ENCODE results near the gene GLRX2. TPM values are rescaled to one million over a fixed set of nuclear protein-coding genes. Genes with fewer than 3 reads are reported as not detected.

Gene GLRX2
- polyA plus RNA-seq, 1 donor, result 16.7 TPM

- DNase-seq, result peak in 1 of 2 donors; percentile 3
- peaks cover 11% of the 10 kb centered on the region for H3K4me1 ChIP-seq (ENCODE audit: control insufficient read depth, insufficient read depth, low read length)
- H3K36me3 ChIP-seq (ENCODE audit: control insufficient read depth, insufficient read depth, low read length), result no peaks in the 10 kb centered on the region
- H3K9me3 ChIP-seq (ENCODE audit: control insufficient read depth, low read depth, low read length), result no peaks in the 10 kb centered on the region
- no peaks in the 10 kb centered on the region for H3K27me3 ChIP-seq (ENCODE audit: control insufficient read depth, insufficient read depth, low read length)
- H3K4me3 ChIP-seq (ENCODE audit: low read length), result no peak overlapping the region
- H3K27ac ChIP-seq (ENCODE audit: low read length), result no peak overlapping the region
- WGBS (ENCODE audit: insufficient coverage, low lambda C conversion rate), result 92% methylated on average over 2 of the region's 9 CpGs
Measured at GRCh38 chr1:193113258-193113991, 8.2 kb upstream of the GLRX2 start.

GRCh38 chr1:193111641-193112090, 6.5 kb upstream of the GLRX2 start:
- Histone ChIP-seq H3K4me1 (ENCODE audit: control insufficient read depth, insufficient read depth, low read length) (peaks cover 11% of the 10 kb centered on the region), H3K9me3 (ENCODE audit: control insufficient read depth, low read depth, low read length) (no peaks in the 10 kb centered on the region), H3K36me3 (ENCODE audit: control insufficient read depth, insufficient read depth, low read length) (no peaks in the 10 kb centered on the region), H3K27me3 (ENCODE audit: control insufficient read depth, insufficient read depth, low read length) (no peaks in the 10 kb centered on the region), H3K27ac (ENCODE audit: low read length) (peak overlapping the region; percentile 55), H3K4me3 (ENCODE audit: low read length) (no peak overlapping the region)
- DNase-seq, result peak; percentile 71 to 72
- 0% methylated on average over 1 of the region's 6 CpGs for WGBS (ENCODE audit: insufficient coverage, low lambda C conversion rate)

- Histone ChIP-seq H3K27me3 (ENCODE audit: control insufficient read depth, insufficient read depth, low read length) (no peaks in the 10 kb centered on the region), H3K4me3 (ENCODE audit: low read length) (no peak overlapping the region), H3K4me1 (ENCODE audit: control insufficient read depth, insufficient read depth, low read length) (peaks cover 8% of the 10 kb centered on the region), H3K36me3 (ENCODE audit: control insufficient read depth, insufficient read depth, low read length) (no peaks in the 10 kb centered on the region), H3K9me3 (ENCODE audit: control insufficient read depth, low read depth, low read length) (no peaks in the 10 kb centered on the region), H3K27ac (ENCODE audit: low read length) (no peak overlapping the region)
- DNase-seq, result no peak
- WGBS (ENCODE audit: insufficient coverage, low lambda C conversion rate), result no CpG with 5 or more reads among the region's 3 CpGs
Measured at GRCh38 chr1:193110864-193111263, 5.7 kb upstream of the GLRX2 start.

GRCh38 chr1:193110246-193110645, 5.0 kb upstream of the GLRX2 start:
- DNase-seq, result no peak
- Histone ChIP-seq H3K36me3 (ENCODE audit: control insufficient read depth, insufficient read depth, low read length) (no peaks in the 10 kb centered on the region), H3K9me3 (ENCODE audit: control insufficient read depth, low read depth, low read length) (no peaks in the 10 kb centered on the region), H3K4me3 (ENCODE audit: low read length) (no peak overlapping the region), H3K27me3 (ENCODE audit: control insufficient read depth, insufficient read depth, low read length) (no peaks in the 10 kb centered on the region), H3K4me1 (ENCODE audit: control insufficient read depth, insufficient read depth, low read length) (peaks cover 5% of the 10 kb centered on the region), H3K27ac (ENCODE audit: low read length) (no peak overlapping the region)
- WGBS (ENCODE audit: insufficient coverage, low lambda C conversion rate), result no CpG with 5 or more reads among the region's 1 CpG

- Histone ChIP-seq H3K4me1 (ENCODE audit: control insufficient read depth, insufficient read depth, low read length) (peaks cover 5% of the 10 kb centered on the region), H3K27ac (ENCODE audit: low read length) (no peak overlapping the region), H3K9me3 (ENCODE audit: control insufficient read depth, low read depth, low read length) (no peaks in the 10 kb centered on the region), H3K27me3 (ENCODE audit: control insufficient read depth, insufficient read depth, low read length) (no peaks in the 10 kb centered on the region), H3K36me3 (ENCODE audit: control insufficient read depth, insufficient read depth, low read length) (no peaks in the 10 kb centered on the region), H3K4me3 (ENCODE audit: low read length) (no peak overlapping the region)
- no peak for DNase-seq
- WGBS (ENCODE audit: insufficient coverage, low lambda C conversion rate), result no CpG with 5 or more reads among the region's 1 CpG
Measured at GRCh38 chr1:193109619-193110018, 4.4 kb upstream of the GLRX2 start.

- no peak for DNase-seq
- Histone ChIP-seq H3K36me3 (ENCODE audit: control insufficient read depth, insufficient read depth, low read length) (no peaks in the 10 kb centered on the region), H3K4me3 (ENCODE audit: low read length) (no peak overlapping the region), H3K27ac (ENCODE audit: low read length) (no peak overlapping the region), H3K9me3 (ENCODE audit: control insufficient read depth, low read depth, low read length) (no peaks in the 10 kb centered on the region), H3K27me3 (ENCODE audit: control insufficient read depth, insufficient read depth, low read length) (no peaks in the 10 kb centered on the region), H3K4me1 (ENCODE audit: control insufficient read depth, insufficient read depth, low read length) (peaks cover 13% of the 10 kb centered on the region)
- 60% methylated on average over 1 of the region's 3 CpGs for WGBS (ENCODE audit: insufficient coverage, low lambda C conversion rate)
Measured at GRCh38 chr1:193108471-193108870, 3.3 kb upstream of the GLRX2 start.

GRCh38 chr1:193105821-193106177, 585 bp upstream of the GLRX2 start:
- Histone ChIP-seq H3K27me3 (ENCODE audit: control insufficient read depth, insufficient read depth, low read length) (no peaks in the 10 kb centered on the region), H3K9me3 (ENCODE audit: control insufficient read depth, low read depth, low read length) (no peaks in the 10 kb centered on the region), H3K4me1 (ENCODE audit: control insufficient read depth, insufficient read depth, low read length) (peaks cover 8% of the 10 kb centered on the region), H3K4me3 (ENCODE audit: low read length) (peak overlapping the region; percentile 84), H3K36me3 (ENCODE audit: control insufficient read depth, insufficient read depth, low read length) (no peaks in the 10 kb centered on the region), H3K27ac (ENCODE audit: low read length) (peak overlapping the region; percentile 96)
- no peak for DNase-seq
- WGBS (ENCODE audit: insufficient coverage, low lambda C conversion rate), result 60% methylated on average over 1 of the region's 4 CpGs

- peak overlapping the region; percentile 96 for H3K27ac ChIP-seq (ENCODE audit: low read length)
- no CpG with 5 or more reads among the region's 24 CpGs for WGBS (ENCODE audit: insufficient coverage, low lambda C conversion rate)
Measured at GRCh38 chr1:193104502-193104906, 710 bp downstream of the GLRX2 start.

GRCh38 chr1:193103759-193104501, 1.3 kb downstream of the GLRX2 start:
- H3K4me3 ChIP-seq (ENCODE audit: low read length), result peak overlapping the region; percentile 84
- peaks cover 8% of the 10 kb centered on the region for H3K4me1 ChIP-seq (ENCODE audit: control insufficient read depth, insufficient read depth, low read length)
- DNase-seq, result peak in 1 of 2 donors; percentile 4
- H3K36me3 ChIP-seq (ENCODE audit: control insufficient read depth, insufficient read depth, low read length), result peaks cover 15% of the 10 kb centered on the region
- H3K27ac ChIP-seq (ENCODE audit: low read length), result peak overlapping the region; percentile 96
- 80% methylated on average over 1 of the region's 9 CpGs for WGBS (ENCODE audit: insufficient coverage, low lambda C conversion rate)
- no peaks in the 10 kb centered on the region for H3K27me3 ChIP-seq (ENCODE audit: control insufficient read depth, insufficient read depth, low read length)
- no peaks in the 10 kb centered on the region for H3K9me3 ChIP-seq (ENCODE audit: control insufficient read depth, low read depth, low read length)

More at GRCh38 chr1:193104502-193104906, 710 bp downstream of the GLRX2 start:
- Histone ChIP-seq H3K4me1 (ENCODE audit: control insufficient read depth, insufficient read depth, low read length) (peaks cover 8% of the 10 kb centered on the region), H3K27me3 (ENCODE audit: control insufficient read depth, insufficient read depth, low read length) (no peaks in the 10 kb centered on the region), H3K36me3 (ENCODE audit: control insufficient read depth, insufficient read depth, low read length) (peaks cover 9% of the 10 kb centered on the region), H3K9me3 (ENCODE audit: control insufficient read depth, low read depth, low read length) (no peaks in the 10 kb centered on the region), H3K4me3 (ENCODE audit: low read length) (peak overlapping the region; percentile 84)
- peak in 1 of 2 donors; percentile 17 for DNase-seq

GRCh38 chr1:193102662-193103061, 2.6 kb downstream of the GLRX2 start:
- 100% methylated on average over 2 of the region's 5 CpGs for WGBS (ENCODE audit: insufficient coverage, low lambda C conversion rate)
- peaks cover 8% of the 10 kb centered on the region for H3K4me1 ChIP-seq (ENCODE audit: control insufficient read depth, insufficient read depth, low read length)
- no peaks in the 10 kb centered on the region for H3K9me3 ChIP-seq (ENCODE audit: control insufficient read depth, low read depth, low read length)
- no peak overlapping the region for H3K27ac ChIP-seq (ENCODE audit: low read length)
- H3K36me3 ChIP-seq (ENCODE audit: control insufficient read depth, insufficient read depth, low read length), result peaks cover 25% of the 10 kb centered on the region
- H3K27me3 ChIP-seq (ENCODE audit: control insufficient read depth, insufficient read depth, low read length), result no peaks in the 10 kb centered on the region
- H3K4me3 ChIP-seq (ENCODE audit: low read length), result no peak overlapping the region
- DNase-seq, result no peak

Measured in large intestine (tissue), 3 donors.